Activated naive CD8-positive, alpha-beta T cell treated with anti-CD3 and anti-CD28 coated beads for 36 hours (primary cell): Measurements from ENCODE around the gene G0S2. TPM values are rescaled to one million over a fixed set of nuclear protein-coding genes. Genes with fewer than 3 reads are reported as not detected.

Source experiments
- DNase-seq: peaks from one replicate; pipeline ENCODE4 v3.0.0; 2021
- H3K27ac Mint-ChIP-seq: one replicate; pipeline ENCODE4 v1.8.0; 2022; ENCODE audit warnings: mild to moderate bottlenecking, moderate library complexity, mixed read lengths
- H3K27me3 Mint-ChIP-seq: one replicate; pipeline ENCODE4 v1.8.0; 2022; ENCODE audit warnings: mild to moderate bottlenecking, mixed read lengths
- H3K36me3 Mint-ChIP-seq: one replicate; pipeline ENCODE4 v1.8.0; 2021; ENCODE audit warnings: mild to moderate bottlenecking, mixed read lengths
- H3K4me1 Mint-ChIP-seq: one replicate; pipeline ENCODE4 v1.8.0; 2021; ENCODE audit warnings: mixed read lengths
- H3K4me3 Mint-ChIP-seq: one replicate; pipeline ENCODE4 v1.8.0; 2022; ENCODE audit warnings: mild to moderate bottlenecking, moderate library complexity, mixed read lengths
- H3K9me3 Mint-ChIP-seq: one replicate; pipeline ENCODE4 v1.8.0; 2022; ENCODE audit warnings: mixed read lengths
- total RNA-seq, 2 experiments: library from RNA; stranded (reverse); gene quantifications; one replicate each; pipeline ENCODE4 v1.2.3, GENCODE V29; 2021

G0S2 gene
- total RNA-seq, 2 experiments from 2014 or later: 11.4 to 13.1 TPM

GRCh38 chr1:209710847-209711246 is 35.6 kb downstream of the G0S2 start:
- no peak overlapping the region for H3K4me3 Mint-ChIP-seq
- H3K9me3 Mint-ChIP-seq: no peaks in the 10 kb centered on the region
- DNase-seq: no peak
- H3K27me3 Mint-ChIP-seq: peaks cover 4% of the 10 kb centered on the region
- H3K4me1 Mint-ChIP-seq: peaks cover 34% of the 10 kb centered on the region
- H3K27ac Mint-ChIP-seq: no peak overlapping the region
- H3K36me3 Mint-ChIP-seq: peaks cover 12% of the 10 kb centered on the region

DNA sequence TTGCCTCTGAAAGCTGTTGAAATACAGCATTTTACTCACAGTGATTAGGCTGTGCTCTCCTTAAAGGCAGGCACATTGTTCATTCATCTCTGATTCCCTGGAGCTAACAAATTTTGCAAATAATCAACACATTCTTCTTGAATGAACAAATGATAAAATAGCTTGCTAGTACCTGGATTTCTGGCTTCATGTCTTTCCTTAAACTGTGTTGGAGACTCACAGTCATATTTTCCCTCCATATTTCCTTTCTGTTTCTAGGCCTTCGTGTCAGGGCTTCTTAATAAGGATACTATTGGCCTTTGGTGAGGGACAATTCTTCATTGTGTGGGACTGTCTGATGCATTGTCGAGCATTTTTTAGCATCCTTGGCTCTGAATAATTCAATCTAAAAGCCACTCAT is 39.1 kb downstream of the G0S2 start:
- no peak overlapping the region for H3K4me3 Mint-ChIP-seq
- H3K4me1 Mint-ChIP-seq: peaks cover 45% of the 10 kb centered on the region
- H3K27ac Mint-ChIP-seq: peak overlapping the region; percentile 64

GRCh38 chr1:209715314-209715713 is 40.1 kb downstream of the G0S2 start:
- peaks cover 38% of the 10 kb centered on the region for H3K4me1 Mint-ChIP-seq
- peaks cover 4% of the 10 kb centered on the region for H3K9me3 Mint-ChIP-seq
- H3K27ac Mint-ChIP-seq: no peak overlapping the region
- DNase-seq: no peak
- H3K27me3 Mint-ChIP-seq: no peaks in the 10 kb centered on the region
- H3K36me3 Mint-ChIP-seq: peaks cover 16% of the 10 kb centered on the region
- no peak overlapping the region for H3K4me3 Mint-ChIP-seq

More for the DNA sequence above, 39.1 kb downstream of the G0S2 start:
- no peaks in the 10 kb centered on the region for H3K27me3 Mint-ChIP-seq
- peaks cover 3% of the 10 kb centered on the region for H3K9me3 Mint-ChIP-seq
- H3K36me3 Mint-ChIP-seq: peaks cover 12% of the 10 kb centered on the region
- no peak for DNase-seq

DNA sequence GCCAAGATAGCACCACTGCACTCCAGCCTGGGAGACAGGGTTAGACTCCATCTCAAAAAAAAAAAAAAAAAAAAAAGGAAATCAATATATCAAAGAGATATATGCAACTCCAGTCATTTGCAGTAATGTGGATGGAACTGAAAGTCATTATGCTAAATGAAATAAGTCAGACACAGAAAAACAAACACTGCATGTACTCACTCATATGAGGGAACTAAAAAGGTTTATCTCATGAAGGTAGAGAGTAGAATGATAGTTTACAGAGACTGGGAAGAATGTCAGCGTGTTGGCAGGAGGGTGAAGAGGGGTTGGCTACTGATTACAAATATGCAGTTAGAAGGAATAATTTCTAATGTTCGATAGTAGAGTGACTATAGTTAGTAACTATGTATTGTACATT is 42.6 kb downstream of the G0S2 start:
- H3K4me1 Mint-ChIP-seq: peaks cover 39% of the 10 kb centered on the region
- H3K9me3 Mint-ChIP-seq: peaks cover 4% of the 10 kb centered on the region
- H3K27me3 Mint-ChIP-seq: no peaks in the 10 kb centered on the region
- peaks cover 19% of the 10 kb centered on the region for H3K36me3 Mint-ChIP-seq
- H3K27ac Mint-ChIP-seq: no peak overlapping the region
- H3K4me3 Mint-ChIP-seq: no peak overlapping the region
- DNase-seq: no peak

GRCh38 chr1:209720326-209720725 is 45.1 kb downstream of the G0S2 start:
- DNase-seq: no peak
- Mint-ChIP-seq H3K27ac (no peak overlapping the region), H3K4me1 (peaks cover 48% of the 10 kb centered on the region), H3K36me3 (peaks cover 14% of the 10 kb centered on the region), H3K4me3 (no peak overlapping the region), H3K9me3 (peaks cover 4% of the 10 kb centered on the region), H3K27me3 (no peaks in the 10 kb centered on the region)

DNA sequence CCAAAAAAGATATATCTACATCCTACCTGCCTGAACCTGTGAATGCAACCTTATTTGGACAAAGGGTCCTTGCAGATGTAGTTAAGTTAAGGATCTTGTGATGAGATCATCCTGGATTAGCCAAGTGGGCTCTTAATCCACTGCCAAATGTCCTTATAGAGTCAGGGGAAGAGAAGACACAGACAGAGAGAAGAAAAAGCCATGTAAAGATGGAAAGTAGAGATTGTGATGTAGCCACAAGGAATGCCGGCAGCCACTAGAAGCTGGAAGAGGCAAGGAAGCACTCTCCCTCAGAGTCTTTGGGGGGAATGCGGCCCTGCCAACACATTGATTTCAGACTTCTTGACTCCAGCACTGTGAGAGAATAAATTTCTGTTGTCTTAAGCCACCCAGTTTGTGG is 45.6 kb downstream of the G0S2 start:
- Mint-ChIP-seq H3K36me3 (peaks cover 12% of the 10 kb centered on the region), H3K27ac (no peak overlapping the region), H3K4me3 (no peak overlapping the region), H3K27me3 (no peaks in the 10 kb centered on the region), H3K4me1 (peaks cover 48% of the 10 kb centered on the region), H3K9me3 (peaks cover 4% of the 10 kb centered on the region)
- DNase-seq: no peak

GRCh38 chr1:209721323-209721722 is 46.1 kb downstream of the G0S2 start:
- Mint-ChIP-seq H3K27ac (no peak overlapping the region), H3K36me3 (peaks cover 12% of the 10 kb centered on the region), H3K4me3 (no peak overlapping the region), H3K9me3 (peaks cover 4% of the 10 kb centered on the region), H3K27me3 (no peaks in the 10 kb centered on the region), H3K4me1 (peaks cover 45% of the 10 kb centered on the region)
- DNase-seq: no peak

- H3K36me3 Mint-ChIP-seq: peaks cover 21% of the 10 kb centered on the region
- peaks cover 49% of the 10 kb centered on the region for H3K4me1 Mint-ChIP-seq
- H3K27me3 Mint-ChIP-seq: no peaks in the 10 kb centered on the region
- DNase-seq: no peak
- H3K27ac Mint-ChIP-seq: peak overlapping the region; percentile 98
- H3K4me3 Mint-ChIP-seq: no peak overlapping the region
- peaks cover 6% of the 10 kb centered on the region for H3K9me3 Mint-ChIP-seq
These were observed 48.1 kb downstream of the G0S2 start for GRCh38 chr1:209723265-209723664.

- H3K36me3 Mint-ChIP-seq: peaks cover 21% of the 10 kb centered on the region
- peak overlapping the region; percentile 62 for H3K4me3 Mint-ChIP-seq
- peak; percentile 63 for DNase-seq
- peak overlapping the region; percentile 98 for H3K27ac Mint-ChIP-seq
- H3K4me1 Mint-ChIP-seq: peaks cover 49% of the 10 kb centered on the region
- peaks cover 6% of the 10 kb centered on the region for H3K9me3 Mint-ChIP-seq
- no peaks in the 10 kb centered on the region for H3K27me3 Mint-ChIP-seq
These were observed 48.8 kb downstream of the G0S2 start for GRCh38 chr1:209723756-209724693.

Other genes with a start within 250 kb of the G0S2 start
- not detected for gene CAMK1G, start 91.7 kb upstream of the G0S2 start, total RNA-seq
- gene LAMB3, start 23.0 kb upstream of the G0S2 start, total RNA-seq: under 1 TPM; 0.88 to 0.89 TPM
- under 1 TPM in 1 of 2 experiments, not detected in 1; 0.36 TPM for gene HSD11B1, start 29.4 kb downstream of the G0S2 start, total RNA-seq
- gene TRAF3IP3, start 80.6 kb downstream of the G0S2 start, total RNA-seq: 100 to 1,000 TPM; 194 to 204 TPM
- gene C1orf74, start 109.1 kb downstream of the G0S2 start, total RNA-seq: 1 to 10 TPM; 1.5 to 1.7 TPM
- 1 to 10 TPM; 2.1 to 2.4 TPM for gene IRF6, start 130.7 kb downstream of the G0S2 start, total RNA-seq
- gene UTP25, start 152.6 kb downstream of the G0S2 start, total RNA-seq: 10 to 100 TPM; 12.2 to 12.5 TPM